HG02610 (cell line): ENCODE data around the gene RPS25.
"Not testable (repeated sequence)": the region's sequence is repeated elsewhere in the genome, so short reads cannot be mapped to it uniquely, and the experiment has no call there.

ENCODE experiments used
- ATAC-seq: cut with Tn5 transposase; IDR thresholded peaks from one replicate; pipeline ENCODE4 v1.9.1; 2021; ENCODE audit warnings: mild to moderate bottlenecking, moderate library complexity; ENCODE audit not compliant: unreplicated experiment

Gene RPS25

GRCh38 chr11:119016216-119017009 lies 1.7 kb downstream of the RPS25 start:
- ATAC-seq, result no peak

- no peak for ATAC-seq
These were observed 3.0 kb downstream of the RPS25 start for GRCh38 chr11:119015054-119015611.

- ATAC-seq, result no peak
These were observed 3.8 kb downstream of the RPS25 start for GRCh38 chr11:119014209-119014924.

- no peak for ATAC-seq
These were observed 5.4 kb downstream of the RPS25 start for GRCh38 chr11:119012629-119013170.

GRCh38 chr11:119011476-119012053 lies 6.6 kb downstream of the RPS25 start:
- no peak for ATAC-seq

- ATAC-seq, result no peak
These were observed 11.5 kb downstream of the RPS25 start for GRCh38 chr11:119006656-119007055.

- no peak for ATAC-seq
These were observed 17.2 kb downstream of the RPS25 start for GRCh38 chr11:119000906-119001305.

GRCh38 chr11:118998822-118999221 lies 19.3 kb downstream of the RPS25 start:
- ATAC-seq, result no peak

- no peak for ATAC-seq
These were observed 19.8 kb downstream of the RPS25 start for GRCh38 chr11:118998388-118998717.

GRCh38 chr11:118997627-118998387 lies 20.3 kb downstream of the RPS25 start, which contains the start of gene CENATAC:
Gene CENATAC, plus strand, starts transcription at chr11:118998138. Its CDS starts 60 bp downstream, at chr11:118998198.
- peak; percentile 87 for ATAC-seq

- ATAC-seq, result peak; percentile 33
These were observed 21.1 kb downstream of the RPS25 start for GRCh38 chr11:118996926-118997626.

GRCh38 chr11:118991486-118992038 lies 26.6 kb downstream of the RPS25 start:
- ATAC-seq, result not testable (repeated sequence)

GRCh38 chr11:118988280-118988679 lies 29.9 kb downstream of the RPS25 start:
- ATAC-seq, result no peak

- no peak for ATAC-seq
These were observed 33.3 kb downstream of the RPS25 start for GRCh38 chr11:118984825-118985224.

- not testable (repeated sequence) for ATAC-seq
These were observed 33.8 kb downstream of the RPS25 start for GRCh38 chr11:118984337-118984736.

- ATAC-seq, result no peak
These were observed 37.8 kb downstream of the RPS25 start for GRCh38 chr11:118980191-118980881.

- ATAC-seq, result no peak
These were observed 38.7 kb downstream of the RPS25 start for GRCh38 chr11:118979434-118979833.

GRCh38 chr11:118975771-118976709 lies 42.1 kb downstream of the RPS25 start:
- no peak for ATAC-seq
